Measurements from ENCODE around the gene ITGB6.

Gene ITGB6

DNA sequence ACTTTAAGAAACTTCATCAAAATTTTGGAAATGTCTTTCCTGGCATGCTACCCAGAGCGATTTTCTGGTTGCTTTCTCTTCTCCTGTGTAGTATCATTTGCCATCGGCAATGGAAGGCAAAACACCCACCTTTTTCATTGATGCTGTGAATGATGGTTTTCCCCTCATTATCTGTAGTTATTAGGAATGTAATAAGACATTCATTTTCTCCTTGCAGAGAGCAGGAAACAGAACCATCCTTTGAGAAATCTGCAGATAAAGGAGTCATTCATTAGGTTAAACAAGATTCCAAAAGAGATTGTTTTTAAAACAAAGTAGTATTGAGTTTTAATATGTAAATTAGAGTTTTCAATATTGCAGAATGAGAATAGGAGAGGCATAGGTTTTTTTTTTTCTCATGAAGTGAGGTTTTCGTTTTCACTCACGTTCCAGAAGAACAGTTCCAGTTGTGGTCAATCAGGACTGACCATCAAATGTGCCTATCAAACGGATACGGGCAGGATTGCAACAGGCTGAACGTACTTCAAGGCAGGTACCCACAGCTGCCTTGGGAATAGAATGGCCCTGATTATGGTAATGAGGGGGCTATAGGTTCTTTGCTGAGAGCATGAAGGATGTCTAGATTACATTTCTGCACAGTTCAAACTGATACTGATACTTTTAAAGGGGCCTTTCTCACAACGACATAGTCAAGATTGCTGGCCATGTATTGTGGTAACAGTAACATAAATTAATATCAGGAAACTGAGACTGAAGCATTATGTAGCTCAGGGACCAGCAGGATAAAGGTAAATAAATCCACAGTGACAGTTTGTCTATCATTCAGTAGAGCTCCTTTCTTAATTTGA lies 87.9 kb downstream of the ITGB6 start:
- H3K4me3 Mint-ChIP-seq, result no peak overlapping the region
- H3K9me3 Mint-ChIP-seq, result no peaks in the 10 kb centered on the region
- H3K27me3 Mint-ChIP-seq (ENCODE audit: low read depth), result peaks cover 13% of the 10 kb centered on the region
- no peaks in the 10 kb centered on the region for H3K36me3 Mint-ChIP-seq (ENCODE audit: low read depth)
- H3K4me1 Mint-ChIP-seq (ENCODE audit: low read depth), result no peaks in the 10 kb centered on the region
- H3K27ac Mint-ChIP-seq, result no peak overlapping the region

DNA sequence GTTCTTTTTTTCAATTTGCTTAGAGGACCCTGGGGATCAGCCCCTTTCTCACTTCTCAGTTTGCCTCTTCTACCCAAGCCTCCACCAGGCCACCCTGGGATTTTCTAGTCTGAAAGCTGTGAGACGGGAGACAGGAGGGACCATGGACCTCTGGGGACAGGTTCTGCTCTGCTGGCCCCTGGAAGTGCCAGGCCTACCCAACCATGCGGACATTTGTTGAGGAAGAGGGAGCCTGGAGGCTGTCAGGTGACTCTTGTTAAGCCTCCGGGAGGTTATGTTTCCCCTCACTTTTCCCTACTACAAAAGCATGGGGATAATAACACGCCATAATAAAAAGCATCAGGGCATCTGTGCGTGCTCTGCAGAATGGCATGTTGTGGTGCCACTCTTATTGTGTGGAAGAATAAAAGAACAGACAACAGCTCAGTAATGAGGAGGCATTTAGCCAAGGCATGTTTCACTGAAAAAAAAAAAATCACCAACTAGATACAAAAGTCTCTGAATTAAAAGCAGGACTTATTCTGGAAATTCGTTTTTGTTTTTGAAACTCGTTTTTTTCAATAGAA lies 89.3 kb downstream of the ITGB6 start:
- no peaks in the 10 kb centered on the region for H3K9me3 Mint-ChIP-seq
- no peaks in the 10 kb centered on the region for H3K4me1 Mint-ChIP-seq (ENCODE audit: low read depth)
- H3K36me3 Mint-ChIP-seq (ENCODE audit: low read depth), result no peaks in the 10 kb centered on the region
- H3K4me3 Mint-ChIP-seq, result no peak overlapping the region
- H3K27me3 Mint-ChIP-seq (ENCODE audit: low read depth), result peaks cover 16% of the 10 kb centered on the region
- H3K27ac Mint-ChIP-seq, result no peak overlapping the region

DNA sequence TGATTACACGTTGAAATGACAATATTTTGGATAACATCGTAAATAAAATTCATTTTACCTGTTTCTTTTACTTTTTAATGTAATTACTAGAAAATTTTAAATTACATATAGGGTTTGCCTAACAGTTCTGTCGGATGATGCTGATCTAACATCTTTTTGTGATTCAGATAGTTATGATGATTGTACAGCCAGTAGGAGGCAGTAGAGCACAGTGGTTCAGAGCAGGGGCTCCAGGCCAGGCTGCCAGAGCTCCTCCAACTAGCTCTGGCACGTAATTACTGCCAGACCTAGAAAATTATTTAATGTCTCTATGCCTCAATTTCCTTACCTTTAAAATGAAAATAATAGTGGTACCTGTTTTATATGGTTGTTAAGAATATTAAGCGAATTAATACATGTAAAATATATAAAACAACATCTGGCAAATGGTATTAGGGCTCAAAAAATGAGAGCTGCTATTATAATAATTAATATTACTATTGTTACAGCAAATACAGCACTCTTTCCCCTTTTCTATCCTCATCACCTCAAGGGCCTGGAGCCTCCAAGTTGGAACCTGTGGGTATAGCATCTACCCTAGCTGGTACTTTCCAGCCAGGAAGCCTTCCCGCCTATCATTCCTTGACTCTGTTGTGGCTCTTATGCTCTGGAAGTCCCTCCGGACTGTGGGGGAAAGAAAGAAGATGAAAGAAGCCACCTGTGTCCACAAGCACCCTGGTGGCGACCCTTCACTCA lies 90.0 kb downstream of the ITGB6 start:
- H3K36me3 Mint-ChIP-seq (ENCODE audit: low read depth), result no peaks in the 10 kb centered on the region

DNA sequence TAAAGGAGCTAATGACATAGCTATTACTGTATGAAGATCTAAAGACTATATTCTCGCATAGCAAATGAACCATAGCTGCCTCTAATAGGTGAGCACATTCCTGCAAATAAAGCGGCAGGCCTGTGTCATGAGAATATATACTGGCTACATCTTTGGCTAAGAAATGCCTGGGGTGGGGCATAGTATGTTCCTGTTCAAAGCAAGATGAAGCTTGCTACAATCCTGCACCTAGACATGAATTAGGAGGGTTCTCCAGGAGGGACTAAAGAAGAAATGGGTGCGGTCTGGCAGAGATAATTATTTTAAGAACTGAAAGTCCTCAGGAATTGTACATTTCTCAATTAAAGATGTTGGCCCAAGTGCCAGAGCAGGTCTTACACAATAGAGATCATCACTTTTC lies 90.8 kb downstream of the ITGB6 start:
- Mint-ChIP-seq H3K4me1 (ENCODE audit: low read depth) (no peaks in the 10 kb centered on the region), H3K27ac (no peak overlapping the region), H3K9me3 (no peaks in the 10 kb centered on the region), H3K36me3 (ENCODE audit: low read depth) (no peaks in the 10 kb centered on the region), H3K27me3 (ENCODE audit: low read depth) (peaks cover 18% of the 10 kb centered on the region), H3K4me3 (no peak overlapping the region)

More for the DNA sequence above, 90.0 kb downstream of the ITGB6 start:
- Mint-ChIP-seq H3K4me1 (ENCODE audit: low read depth) (no peaks in the 10 kb centered on the region), H3K27me3 (ENCODE audit: low read depth) (peaks cover 20% of the 10 kb centered on the region), H3K4me3 (no peak overlapping the region), H3K27ac (no peak overlapping the region), H3K9me3 (no peaks in the 10 kb centered on the region)

DNA sequence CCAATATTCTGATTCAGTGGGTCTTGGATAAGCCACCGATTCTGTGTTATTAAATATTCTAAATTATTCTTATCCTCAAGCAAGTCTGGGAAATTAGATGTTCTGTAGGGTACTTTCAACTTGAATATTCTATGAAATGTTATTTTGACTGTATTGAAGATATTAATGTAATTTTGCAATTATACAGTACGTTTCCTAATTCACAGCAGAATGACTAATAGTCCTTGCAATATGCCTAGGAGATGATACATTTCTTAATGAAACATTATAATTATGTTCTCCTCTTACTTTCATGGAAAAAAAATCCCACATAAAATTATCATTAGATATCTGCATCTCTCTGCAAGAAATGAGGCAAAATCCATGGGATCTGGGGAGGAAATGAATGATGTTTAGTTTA lies 91.4 kb downstream of the ITGB6 start:
- Mint-ChIP-seq H3K4me3 (no peak overlapping the region), H3K9me3 (no peaks in the 10 kb centered on the region), H3K27me3 (ENCODE audit: low read depth) (peaks cover 20% of the 10 kb centered on the region), H3K4me1 (ENCODE audit: low read depth) (no peaks in the 10 kb centered on the region), H3K27ac (no peak overlapping the region), H3K36me3 (ENCODE audit: low read depth) (no peaks in the 10 kb centered on the region)

DNA sequence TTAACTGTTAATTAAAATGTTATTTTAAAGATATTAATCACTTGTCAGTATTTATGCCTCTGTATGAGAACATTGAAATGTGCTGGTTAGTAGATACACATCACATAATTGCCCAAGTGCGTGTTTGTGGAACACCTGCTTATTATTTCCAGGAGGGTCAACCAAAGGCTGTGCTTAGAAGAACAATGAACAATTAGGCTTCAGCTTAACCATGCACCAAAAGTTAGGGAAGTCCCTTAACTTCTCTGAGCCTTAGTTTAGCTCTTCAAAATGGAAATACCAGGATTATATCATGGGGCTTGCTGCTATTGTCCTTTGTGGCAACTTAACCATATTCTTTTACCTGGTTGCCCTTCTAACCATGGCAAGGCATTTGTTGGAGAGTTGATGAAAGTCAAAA lies 94.7 kb downstream of the ITGB6 start:
- Mint-ChIP-seq H3K4me3 (no peak overlapping the region), H3K27me3 (ENCODE audit: low read depth) (peaks cover 24% of the 10 kb centered on the region), H3K36me3 (ENCODE audit: low read depth) (no peaks in the 10 kb centered on the region), H3K9me3 (no peaks in the 10 kb centered on the region), H3K27ac (no peak overlapping the region), H3K4me1 (ENCODE audit: low read depth) (no peaks in the 10 kb centered on the region)

DNA sequence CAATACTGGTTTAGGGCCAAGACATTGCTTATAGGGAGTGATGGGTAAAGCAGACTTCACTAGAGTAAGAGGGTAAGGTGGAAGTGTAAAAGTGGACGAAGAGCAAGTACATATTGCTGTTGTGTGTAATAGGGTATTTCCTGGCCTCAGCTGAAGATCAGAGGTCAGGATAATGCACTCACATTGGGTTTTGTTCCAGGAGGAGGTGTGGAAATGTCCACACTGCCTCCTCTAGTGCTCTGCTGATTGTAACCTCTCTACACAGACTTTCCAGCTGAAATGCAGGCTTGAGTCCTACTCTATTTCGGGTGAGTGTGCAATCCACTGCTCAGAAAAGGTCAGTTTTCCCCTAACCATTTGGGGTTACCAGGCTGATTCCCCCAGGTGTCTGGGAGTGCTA lies 96.0 kb downstream of the ITGB6 start:
- Mint-ChIP-seq H3K4me1 (ENCODE audit: low read depth) (no peaks in the 10 kb centered on the region), H3K27me3 (ENCODE audit: low read depth) (peaks cover 23% of the 10 kb centered on the region), H3K36me3 (ENCODE audit: low read depth) (no peaks in the 10 kb centered on the region), H3K9me3 (no peaks in the 10 kb centered on the region), H3K4me3 (no peak overlapping the region), H3K27ac (no peak overlapping the region)

DNA sequence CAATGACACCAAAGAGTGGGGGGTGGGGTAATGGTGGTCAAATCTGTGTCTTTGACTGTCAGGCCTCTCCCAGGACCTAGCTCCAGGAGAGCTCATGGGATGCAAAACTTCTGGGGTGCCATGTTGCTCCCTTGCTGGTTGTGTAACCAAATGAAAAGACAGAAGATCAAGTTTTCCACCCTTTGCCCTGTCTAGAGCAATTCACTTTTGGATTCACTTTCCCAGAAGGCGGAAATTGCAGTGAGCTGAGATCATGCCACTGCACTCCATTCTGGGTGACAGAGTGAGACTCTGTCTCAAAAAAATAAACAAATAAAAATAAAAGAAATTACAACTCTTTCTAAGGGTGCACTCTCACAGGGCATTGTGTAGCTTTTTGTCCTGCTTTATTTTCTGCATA lies 102.7 kb downstream of the ITGB6 start:
- no peaks in the 10 kb centered on the region for H3K36me3 Mint-ChIP-seq (ENCODE audit: low read depth)
- no peaks in the 10 kb centered on the region for H3K27me3 Mint-ChIP-seq (ENCODE audit: low read depth)
- H3K4me1 Mint-ChIP-seq (ENCODE audit: low read depth), result no peaks in the 10 kb centered on the region
- H3K27ac Mint-ChIP-seq, result no peak overlapping the region
- H3K4me3 Mint-ChIP-seq, result no peak overlapping the region
- peaks cover 6% of the 10 kb centered on the region for H3K9me3 Mint-ChIP-seq

DNA sequence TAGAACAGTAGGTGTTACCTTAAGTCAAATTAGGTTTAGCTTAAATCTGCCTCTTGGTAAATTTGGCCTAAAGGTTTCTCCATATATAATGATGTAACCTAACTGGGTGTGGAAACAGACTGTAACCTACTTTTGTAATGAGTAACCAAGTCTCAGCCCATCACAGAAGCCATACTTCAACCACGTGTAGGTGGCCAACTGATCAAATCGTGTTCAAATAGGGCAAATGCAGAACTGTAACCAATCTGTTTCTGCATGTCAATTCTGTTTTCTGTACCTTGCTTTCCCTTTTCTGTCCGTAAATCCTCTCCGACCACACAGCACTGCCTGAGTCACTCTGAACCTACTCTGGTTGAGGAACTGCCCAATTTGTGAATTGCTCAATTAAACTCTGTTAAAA lies 103.7 kb downstream of the ITGB6 start:
- Mint-ChIP-seq H3K4me1 (ENCODE audit: low read depth) (no peaks in the 10 kb centered on the region), H3K9me3 (peaks cover 6% of the 10 kb centered on the region), H3K4me3 (no peak overlapping the region), H3K36me3 (ENCODE audit: low read depth) (no peaks in the 10 kb centered on the region), H3K27ac (no peak overlapping the region), H3K27me3 (ENCODE audit: low read depth) (no peaks in the 10 kb centered on the region)

DNA sequence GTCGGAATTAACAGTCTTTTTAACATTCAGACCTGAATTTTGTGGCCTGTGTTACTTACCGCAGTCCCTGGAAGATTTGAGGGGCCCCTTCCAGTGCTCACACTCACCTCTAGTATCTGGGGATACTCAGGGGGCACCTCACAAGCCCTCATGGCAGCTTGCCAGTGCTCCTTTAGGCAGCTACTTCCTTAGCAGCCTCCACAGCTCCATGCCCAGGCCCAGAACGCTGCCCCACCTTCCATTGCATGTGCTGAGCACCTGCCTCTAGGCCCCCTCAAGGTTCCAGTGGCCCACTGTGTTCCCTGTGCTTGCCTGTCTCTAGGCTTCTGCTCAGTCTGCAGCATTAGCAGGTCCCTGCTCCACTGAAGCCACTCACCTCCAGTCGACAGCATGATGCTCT lies 107.6 kb downstream of the ITGB6 start:
- peaks cover 34% of the 10 kb centered on the region for H3K9me3 Mint-ChIP-seq
- H3K4me1 Mint-ChIP-seq (ENCODE audit: low read depth), result no peaks in the 10 kb centered on the region

DNA sequence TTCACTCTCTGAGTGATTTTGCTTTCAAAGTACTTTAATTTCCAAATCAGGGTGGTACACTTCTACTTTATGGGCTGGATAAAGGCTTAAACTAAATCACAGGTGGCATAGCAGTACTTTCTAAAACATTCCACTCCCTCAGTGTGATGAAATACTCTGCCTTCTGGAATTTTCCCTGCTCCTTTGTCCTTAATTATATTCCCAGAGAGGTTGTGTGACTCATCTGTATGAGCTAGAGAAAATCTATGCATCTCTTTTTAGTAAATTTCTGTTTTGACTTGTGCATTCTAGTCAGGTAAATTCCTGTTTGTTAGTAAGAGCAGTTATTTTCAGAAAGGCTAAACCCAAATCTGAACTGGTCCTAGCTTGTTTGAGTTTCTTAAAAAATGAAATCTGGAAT lies 108.7 kb downstream of the ITGB6 start:
- H3K4me3 Mint-ChIP-seq, result no peak overlapping the region
- H3K4me1 Mint-ChIP-seq (ENCODE audit: low read depth), result no peaks in the 10 kb centered on the region
- peaks cover 42% of the 10 kb centered on the region for H3K9me3 Mint-ChIP-seq
- no peak overlapping the region for H3K27ac Mint-ChIP-seq
- no peaks in the 10 kb centered on the region for H3K27me3 Mint-ChIP-seq (ENCODE audit: low read depth)
- peaks cover 7% of the 10 kb centered on the region for H3K36me3 Mint-ChIP-seq (ENCODE audit: low read depth)

More for the DNA sequence above, 107.6 kb downstream of the ITGB6 start:
- no peak overlapping the region for H3K27ac Mint-ChIP-seq
- H3K4me3 Mint-ChIP-seq, result no peak overlapping the region
- H3K27me3 Mint-ChIP-seq (ENCODE audit: low read depth), result no peaks in the 10 kb centered on the region
- H3K36me3 Mint-ChIP-seq (ENCODE audit: low read depth), result peaks cover 3% of the 10 kb centered on the region

DNA sequence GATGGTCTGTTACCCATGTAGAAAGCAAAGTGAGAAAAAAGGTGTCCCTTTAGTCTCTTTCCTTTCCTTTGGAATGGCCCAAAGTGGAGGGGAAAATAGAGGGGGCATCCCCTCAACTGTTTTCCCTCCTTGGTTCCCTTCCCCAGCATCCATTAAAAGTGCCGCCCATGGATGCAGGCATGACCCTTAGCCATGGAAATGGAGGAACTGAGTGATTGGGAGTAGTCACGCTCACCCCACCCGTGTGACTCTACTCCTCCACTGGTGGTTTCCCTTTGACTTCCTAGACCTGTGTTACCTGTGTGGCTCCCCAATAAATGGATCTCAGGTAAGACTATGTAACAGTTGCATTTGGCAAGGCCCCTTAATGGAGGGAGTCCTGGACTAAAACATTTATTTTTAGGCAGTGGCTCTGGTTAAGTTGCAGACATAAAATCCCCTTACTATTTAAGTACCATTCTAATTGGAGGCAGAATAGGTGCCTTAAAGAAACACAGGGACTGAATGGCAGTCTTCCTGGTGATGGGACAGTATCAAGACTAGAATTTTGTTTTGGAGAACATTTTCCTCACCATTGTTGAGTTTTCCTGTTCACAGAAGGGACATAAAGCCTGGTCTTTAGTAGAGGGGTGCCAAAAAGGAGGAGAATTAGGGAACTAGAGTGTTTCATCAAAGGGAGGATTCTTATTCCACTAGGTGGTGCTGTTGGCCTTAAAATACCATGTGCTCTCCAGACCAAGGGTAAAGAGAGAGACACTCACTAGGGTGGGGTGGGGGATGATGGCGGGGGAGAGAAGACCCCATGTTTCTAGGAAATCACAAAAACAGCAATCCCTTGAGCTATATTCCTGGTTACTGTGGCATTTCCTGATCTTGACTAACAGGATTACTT lies 112.0 kb downstream of the ITGB6 start:
- Mint-ChIP-seq H3K4me3 (no peak overlapping the region), H3K27ac (no peak overlapping the region), H3K27me3 (ENCODE audit: low read depth) (no peaks in the 10 kb centered on the region), H3K4me1 (ENCODE audit: low read depth) (no peaks in the 10 kb centered on the region), H3K36me3 (ENCODE audit: low read depth) (peaks cover 7% of the 10 kb centered on the region), H3K9me3 (peaks cover 51% of the 10 kb centered on the region)

DNA sequence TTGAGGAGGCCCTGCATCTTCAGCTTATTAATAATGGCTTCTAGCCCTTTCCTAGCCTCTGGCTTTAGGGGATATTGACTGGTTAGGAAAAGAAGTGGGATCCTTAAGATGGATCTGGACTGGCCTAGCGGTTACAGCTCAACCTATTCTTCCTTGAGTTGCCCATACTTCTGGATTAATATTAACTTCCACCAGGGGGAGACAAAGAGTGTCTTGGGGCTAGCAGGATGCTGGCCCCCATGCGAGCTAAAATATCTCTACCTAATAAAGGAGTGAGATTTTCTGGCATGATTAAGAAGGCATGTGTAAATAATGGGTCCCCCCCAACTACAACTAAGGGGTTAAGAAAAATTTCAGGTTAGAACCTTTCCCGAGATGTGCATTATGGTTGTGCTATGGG lies 114.4 kb downstream of the ITGB6 start:
- Mint-ChIP-seq H3K27me3 (ENCODE audit: low read depth) (no peaks in the 10 kb centered on the region), H3K9me3 (peaks cover 54% of the 10 kb centered on the region), H3K4me1 (ENCODE audit: low read depth) (no peaks in the 10 kb centered on the region), H3K36me3 (ENCODE audit: low read depth) (peaks cover 7% of the 10 kb centered on the region), H3K4me3 (no peak overlapping the region), H3K27ac (no peak overlapping the region)
